Measurements from ENCODE around the gene CAMK2N2. TPM values are rescaled to one million over a fixed set of nuclear protein-coding genes. Genes with fewer than 3 reads are reported as not detected.
A peak's percentile ranks its signal among the peaks of the same experiment; 100 is the strongest.

CAMK2N2 gene
- total and polyA plus RNA-seq, 4 donors = 0.26 to 0.36 TPM; not detected in 2

DNA sequence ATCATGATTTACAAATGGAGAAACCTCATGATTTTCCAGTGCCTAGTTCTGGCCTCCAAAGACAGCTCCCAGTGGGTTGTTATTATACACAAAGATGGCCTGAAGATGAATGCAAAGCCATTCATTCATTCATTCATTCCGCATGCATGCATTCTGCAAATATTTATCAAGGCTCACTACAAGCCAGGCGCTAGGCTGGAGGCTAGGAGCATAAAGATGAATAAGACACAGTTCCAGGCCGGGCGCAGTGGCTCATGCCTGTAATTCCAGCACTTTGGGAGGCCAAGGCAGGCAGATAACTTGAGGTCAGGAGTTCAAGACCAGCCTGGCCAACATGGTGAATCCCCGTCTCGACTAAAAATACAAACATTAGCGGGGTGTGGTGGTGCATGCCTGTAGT lies 35.3 kb upstream of the CAMK2N2 start:
- Histone ChIP-seq H3K4me3 (ENCODE audit: low read length in 2 of 2) (no peak overlapping the region), H3K27ac (ENCODE audit: low read depth in 1 of 2, low read length in 2 of 2) (no peak overlapping the region), H3K36me3 (ENCODE audit: control insufficient read depth in 1 of 2, insufficient read depth in 2 of 2, low read length in 1 of 2) (peaks cover 0 to under 1% of the 10 kb centered on the region in 2 donors), H3K4me1 (ENCODE audit: control insufficient read depth in 1 of 2, insufficient read depth in 2 of 2, low read length in 2 of 2) (peaks cover 0 to 1% of the 10 kb centered on the region in 2 donors), H3K9me3 (ENCODE audit: control insufficient read depth, low read length) (no peaks in the 10 kb centered on the region), H3K27me3 (ENCODE audit: control insufficient read depth in 1 of 2, insufficient read depth in 2 of 2, low read length in 1 of 2) (no peaks in the 10 kb centered on the region)
- intact Hi-C loops (cut with DNase I) = loop anchor here (5.0 kb wide), 3 partner anchors 34 to 109 kb away; partner anchors contain the start of genes ABCF3 (in 1 of the 2), ALG3 (in 1 of the 2), CAMK2N2 (in 1 of the 2) and EEF1AKMT4 (in 1 of the 2)
- no peak for ATAC-seq (ENCODE audit: low FRiP score)
- peak in 1 of 2 donors; percentile 12 for DNase-seq
- WGBS, 2 donors = 74 to 87% methylated on average over 7 of the region's 7 CpGs

DNA sequence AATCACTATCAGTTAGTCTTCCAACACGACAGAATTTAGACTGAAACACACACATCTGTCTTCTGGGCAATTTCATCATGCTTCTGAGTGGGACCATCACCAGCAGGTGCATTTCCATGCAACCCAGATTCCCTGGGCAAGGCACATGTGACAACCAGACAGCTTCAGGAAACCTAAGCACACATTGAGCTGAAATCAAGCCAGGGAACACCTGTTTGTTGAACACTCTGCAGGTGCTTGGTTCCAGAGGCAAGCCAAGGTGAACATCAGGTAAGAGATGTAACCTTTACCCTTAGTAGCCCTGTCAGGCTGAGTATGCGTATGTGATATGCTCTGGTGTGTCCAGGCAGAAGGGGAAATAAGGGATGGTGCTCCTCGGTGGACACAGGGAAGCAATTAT lies 34.4 kb upstream of the CAMK2N2 start:
- no peaks in the 10 kb centered on the region for H3K9me3 ChIP-seq (ENCODE audit: control insufficient read depth, low read length)
- no peak for ATAC-seq (ENCODE audit: low FRiP score)
- H3K27me3 ChIP-seq (ENCODE audit: control insufficient read depth in 1 of 2, insufficient read depth in 2 of 2, low read length in 1 of 2) = no peaks in the 10 kb centered on the region
- H3K4me3 ChIP-seq (ENCODE audit: low read length in 2 of 2) = no peak overlapping the region
- no peak overlapping the region for H3K27ac ChIP-seq (ENCODE audit: low read depth in 1 of 2, low read length in 2 of 2)
- DNase-seq = peak in 1 of 2 donors; percentile 5
- WGBS, 2 donors = 59 to 61% methylated on average over 3 of the region's 3 CpGs
- H3K36me3 ChIP-seq (ENCODE audit: control insufficient read depth in 1 of 2, insufficient read depth in 2 of 2, low read length in 1 of 2) = no peaks in the 10 kb centered on the region
- peaks cover 0 to 1% of the 10 kb centered on the region in 2 donors for H3K4me1 ChIP-seq (ENCODE audit: control insufficient read depth in 1 of 2, insufficient read depth in 2 of 2, low read length in 2 of 2)
- intact Hi-C loops (cut with DNase I) = loop anchor here (5.0 kb wide), 3 partner anchors 33 to 108 kb away; partner anchors contain the start of genes ABCF3 (in 1 of the 2), ALG3 (in 1 of the 2), CAMK2N2 (in 1 of the 2) and EEF1AKMT4 (in 1 of the 2)

DNA sequence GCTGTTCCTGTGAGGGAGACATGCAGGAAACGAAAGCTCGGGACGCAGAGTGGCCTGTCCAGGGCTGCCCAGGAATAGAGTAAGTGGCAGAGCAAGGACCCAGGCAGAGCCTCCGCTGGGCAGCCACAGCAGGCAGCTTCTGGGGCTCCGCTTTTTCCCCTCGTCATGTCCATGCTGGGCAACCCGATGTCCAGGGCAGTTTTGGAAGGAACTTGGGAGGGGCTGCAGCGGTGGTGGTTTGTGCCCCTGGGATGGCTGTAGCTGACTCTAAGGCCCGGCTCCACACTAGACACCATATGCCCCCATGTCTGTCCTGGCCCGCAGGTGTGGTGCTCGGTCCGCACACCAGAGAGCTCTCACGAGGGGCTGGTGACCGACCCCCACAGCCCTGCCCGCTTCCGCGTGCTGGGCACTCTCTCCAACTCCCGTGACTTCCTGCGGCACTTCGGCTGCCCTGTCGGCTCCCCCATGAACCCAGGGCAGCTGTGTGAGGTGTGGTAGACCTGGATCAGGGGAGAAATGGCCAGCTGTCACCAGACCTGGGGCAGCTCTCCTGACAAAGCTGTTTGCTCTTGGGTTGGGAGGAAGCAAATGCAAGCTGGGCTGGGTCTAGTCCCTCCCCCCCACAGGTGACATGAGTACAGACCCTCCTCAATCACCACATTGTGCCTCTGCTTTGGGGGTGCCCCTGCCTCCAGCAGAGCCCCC lies 30.5 kb upstream of the CAMK2N2 start:
- Histone ChIP-seq H3K27ac (ENCODE audit: low read depth in 1 of 2, low read length in 2 of 2) (no peak overlapping the region), H3K27me3 (ENCODE audit: control insufficient read depth in 1 of 2, insufficient read depth in 2 of 2, low read length in 1 of 2) (no peaks in the 10 kb centered on the region), H3K4me1 (ENCODE audit: control insufficient read depth in 1 of 2, insufficient read depth in 2 of 2, low read length in 2 of 2) (no peaks in the 10 kb centered on the region), H3K9me3 (ENCODE audit: control insufficient read depth, low read length) (no peaks in the 10 kb centered on the region), H3K36me3 (ENCODE audit: control insufficient read depth in 1 of 2, insufficient read depth in 2 of 2, low read length in 1 of 2) (no peaks in the 10 kb centered on the region), H3K4me3 (ENCODE audit: low read length in 2 of 2) (no peak overlapping the region)
- DNase-seq (no peak), ATAC-seq (ENCODE audit: low FRiP score) (no peak)
- intact Hi-C loops (cut with DNase I) = no loop called here
- WGBS, 2 donors = 92 to 93% methylated on average over 21 of the region's 21 CpGs

DNA sequence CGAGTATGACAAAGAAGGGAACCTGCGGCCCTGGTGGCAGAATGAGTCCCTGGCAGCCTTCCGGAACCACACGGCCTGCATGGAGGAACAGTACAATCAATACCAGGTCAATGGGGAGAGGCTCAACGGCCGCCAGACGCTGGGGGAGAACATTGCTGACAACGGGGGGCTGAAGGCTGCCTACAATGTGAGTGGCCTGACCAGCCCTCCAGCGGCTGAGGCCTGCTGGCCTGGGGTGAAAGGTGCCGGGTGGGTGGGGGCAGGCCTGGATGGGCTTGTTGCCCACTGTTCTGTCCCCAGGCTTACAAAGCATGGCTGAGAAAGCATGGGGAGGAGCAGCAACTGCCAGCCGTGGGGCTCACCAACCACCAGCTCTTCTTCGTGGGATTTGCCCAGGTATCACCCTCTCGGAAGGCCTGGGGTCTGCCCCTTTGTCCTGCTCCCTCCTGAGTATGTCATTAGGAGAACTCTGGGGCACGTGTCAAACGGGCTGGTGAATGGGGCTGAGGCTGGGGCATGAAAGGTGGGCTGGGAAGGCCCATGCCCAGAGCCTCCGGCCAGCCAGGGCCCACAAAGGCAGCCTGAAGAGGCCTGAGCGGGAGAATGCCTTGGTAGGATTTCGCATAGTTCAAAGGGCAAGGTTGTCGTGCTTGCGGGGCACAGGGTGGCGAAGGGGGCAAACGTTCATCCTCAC lies 29.8 kb upstream of the CAMK2N2 start:
- H3K36me3 ChIP-seq (ENCODE audit: control insufficient read depth in 1 of 2, insufficient read depth in 2 of 2, low read length in 1 of 2) = no peaks in the 10 kb centered on the region
- no peak overlapping the region for H3K27ac ChIP-seq (ENCODE audit: low read depth in 1 of 2, low read length in 2 of 2)
- ATAC-seq (ENCODE audit: low FRiP score) (no peak), DNase-seq (no peak)
- H3K4me3 ChIP-seq (ENCODE audit: low read length in 2 of 2) = no peak overlapping the region
- H3K27me3 ChIP-seq (ENCODE audit: control insufficient read depth in 1 of 2, insufficient read depth in 2 of 2, low read length in 1 of 2) = no peaks in the 10 kb centered on the region
- intact Hi-C loops (cut with DNase I) = no loop called here
- H3K9me3 ChIP-seq (ENCODE audit: control insufficient read depth, low read length) = no peaks in the 10 kb centered on the region
- WGBS, 2 donors = 87 to 88% methylated on average over 22 of the region's 22 CpGs
- no peaks in the 10 kb centered on the region for H3K4me1 ChIP-seq (ENCODE audit: control insufficient read depth in 1 of 2, insufficient read depth in 2 of 2, low read length in 2 of 2)

DNA sequence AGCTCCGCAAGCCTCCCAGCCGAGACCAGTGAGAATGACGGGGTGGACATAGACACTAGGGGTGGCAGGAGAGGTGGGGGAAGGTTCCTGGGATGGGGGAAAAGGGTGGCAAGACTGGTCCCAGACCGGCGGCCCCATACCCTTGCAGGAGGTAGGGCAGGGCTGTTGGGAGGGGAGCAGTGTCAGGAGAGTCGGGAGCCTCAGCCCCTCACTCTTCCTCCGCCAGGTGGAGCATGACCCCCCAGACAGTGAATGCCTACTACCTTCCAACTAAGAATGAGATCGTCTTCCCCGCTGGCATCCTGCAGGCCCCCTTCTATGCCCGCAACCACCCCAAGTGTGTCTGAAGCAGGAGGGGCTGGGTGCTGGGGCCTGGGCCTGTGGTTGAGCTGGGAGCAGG lies 29.0 kb upstream of the CAMK2N2 start:
- intact Hi-C loops (cut with DNase I) = no loop called here
- no peaks in the 10 kb centered on the region for H3K4me1 ChIP-seq (ENCODE audit: control insufficient read depth in 1 of 2, insufficient read depth in 2 of 2, low read length in 2 of 2)
- H3K9me3 ChIP-seq (ENCODE audit: control insufficient read depth, low read length) = no peaks in the 10 kb centered on the region
- WGBS, 2 donors = 84 to 87% methylated on average over 9 to 10 of the region's 10 CpGs
- H3K36me3 ChIP-seq (ENCODE audit: control insufficient read depth in 1 of 2, insufficient read depth in 2 of 2, low read length in 1 of 2) = no peaks in the 10 kb centered on the region
- DNase-seq = no peak
- H3K27me3 ChIP-seq (ENCODE audit: control insufficient read depth in 1 of 2, insufficient read depth in 2 of 2, low read length in 1 of 2) = no peaks in the 10 kb centered on the region
- H3K4me3 ChIP-seq (ENCODE audit: low read length in 2 of 2) = no peak overlapping the region
- no peak for ATAC-seq (ENCODE audit: low FRiP score)
- no peak overlapping the region for H3K27ac ChIP-seq (ENCODE audit: low read depth in 1 of 2, low read length in 2 of 2)

DNA sequence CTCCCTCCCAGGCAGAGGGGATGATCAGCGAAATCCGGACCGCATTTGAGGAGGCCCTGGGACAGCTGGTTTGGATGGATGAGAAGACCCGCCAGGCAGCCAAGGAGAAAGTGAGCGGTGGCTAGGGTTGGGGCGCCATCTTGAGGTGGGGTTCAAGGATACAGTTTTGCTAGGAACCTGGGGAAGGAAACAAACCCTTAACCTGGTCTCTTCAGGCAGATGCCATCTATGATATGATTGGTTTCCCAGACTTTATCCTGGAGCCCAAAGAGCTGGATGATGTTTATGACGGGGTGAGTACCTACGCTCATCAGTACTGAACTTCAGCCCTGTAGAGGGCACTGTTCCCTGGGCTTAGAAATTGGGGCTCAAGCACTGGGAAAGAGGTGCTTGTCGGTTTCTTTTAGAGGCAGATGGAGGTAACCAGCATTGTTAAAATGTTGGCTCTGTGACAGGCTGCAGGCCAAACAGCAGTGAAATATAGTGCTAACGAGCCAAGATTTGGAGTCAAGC lies 28.1 kb upstream of the CAMK2N2 start:
- no peak overlapping the region for H3K4me3 ChIP-seq (ENCODE audit: low read length in 2 of 2)
- no peaks in the 10 kb centered on the region for H3K36me3 ChIP-seq (ENCODE audit: control insufficient read depth in 1 of 2, insufficient read depth in 2 of 2, low read length in 1 of 2)
- H3K9me3 ChIP-seq (ENCODE audit: control insufficient read depth, low read length) = no peaks in the 10 kb centered on the region
- 9 to 14% methylated on average over 10 of the region's 10 CpGs for WGBS, 2 donors
- DNase-seq (peak; percentile 54 to 75), ATAC-seq (ENCODE audit: low FRiP score) (no peak)
- H3K27ac ChIP-seq (ENCODE audit: low read depth in 1 of 2, low read length in 2 of 2) = no peak overlapping the region
- intact Hi-C loops (cut with DNase I) = no loop called here
- no peaks in the 10 kb centered on the region for H3K4me1 ChIP-seq (ENCODE audit: control insufficient read depth in 1 of 2, insufficient read depth in 2 of 2, low read length in 2 of 2)
- no peaks in the 10 kb centered on the region for H3K27me3 ChIP-seq (ENCODE audit: control insufficient read depth in 1 of 2, insufficient read depth in 2 of 2, low read length in 1 of 2)

DNA sequence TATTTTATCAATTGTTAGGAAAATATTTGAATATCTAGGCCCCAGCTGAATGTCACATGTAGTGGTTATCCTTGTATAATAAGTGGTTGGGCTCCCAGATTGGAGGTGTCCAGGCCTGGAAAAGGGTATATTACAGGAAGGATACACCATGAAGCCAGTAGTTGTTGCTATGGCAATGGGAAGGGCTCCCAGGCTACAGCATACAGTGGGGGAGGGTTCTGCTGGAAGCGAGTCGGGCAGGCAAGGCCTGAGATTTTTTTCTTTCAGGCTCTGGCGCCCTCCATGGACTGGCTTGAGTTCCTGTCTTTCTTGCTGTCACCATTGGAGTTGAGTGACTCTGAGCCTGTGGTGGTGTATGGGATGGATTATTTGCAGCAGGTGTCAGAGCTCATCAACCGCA lies 23.3 kb upstream of the CAMK2N2 start:
- WGBS, 2 donors = 19% methylated on average over 4 of the region's 4 CpGs
- peak; percentile 50 for ATAC-seq (ENCODE audit: low FRiP score)
- H3K36me3 ChIP-seq (ENCODE audit: control insufficient read depth in 1 of 2, insufficient read depth in 2 of 2, low read length in 1 of 2) = no peaks in the 10 kb centered on the region
- H3K27me3 ChIP-seq (ENCODE audit: control insufficient read depth in 1 of 2, insufficient read depth in 2 of 2, low read length in 1 of 2) = no peaks in the 10 kb centered on the region
- H3K4me3 ChIP-seq (ENCODE audit: low read length in 2 of 2) = no peak overlapping the region
- DNase-seq = peak in 1 of 2 donors; percentile 61
- H3K27ac ChIP-seq (ENCODE audit: low read depth in 1 of 2, low read length in 2 of 2) = no peak overlapping the region
- no peaks in the 10 kb centered on the region for H3K4me1 ChIP-seq (ENCODE audit: control insufficient read depth in 1 of 2, insufficient read depth in 2 of 2, low read length in 2 of 2)
- H3K9me3 ChIP-seq (ENCODE audit: control insufficient read depth, low read length) = no peaks in the 10 kb centered on the region
- intact Hi-C loops (cut with DNase I) = no loop called here

DNA sequence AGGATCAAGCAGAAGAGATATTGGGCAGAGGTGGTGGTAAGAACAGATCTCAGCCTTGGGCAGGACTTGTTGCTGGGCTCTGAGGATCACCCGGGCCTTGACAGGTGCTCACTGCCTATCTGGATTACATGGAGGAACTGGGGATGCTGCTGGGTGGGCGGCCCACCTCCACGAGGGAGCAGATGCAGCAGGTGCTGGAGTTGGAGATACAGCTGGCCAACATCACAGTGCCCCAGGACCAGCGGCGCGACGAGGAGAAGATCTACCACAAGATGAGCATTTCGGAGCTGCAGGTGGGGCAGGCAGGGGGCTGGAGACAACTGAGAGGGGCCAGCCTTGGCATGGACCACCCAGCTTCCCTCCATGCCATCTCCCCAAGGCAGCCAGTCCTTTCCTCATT lies 22.3 kb upstream of the CAMK2N2 start:
- H3K27me3 ChIP-seq (ENCODE audit: control insufficient read depth in 1 of 2, insufficient read depth in 2 of 2, low read length in 1 of 2) = no peaks in the 10 kb centered on the region
- 93 to 96% methylated on average over 8 of the region's 8 CpGs for WGBS, 2 donors
- no peaks in the 10 kb centered on the region for H3K9me3 ChIP-seq (ENCODE audit: control insufficient read depth, low read length)
- ATAC-seq (ENCODE audit: low FRiP score) = no peak
- H3K27ac ChIP-seq (ENCODE audit: low read depth in 1 of 2, low read length in 2 of 2) = no peak overlapping the region
- H3K36me3 ChIP-seq (ENCODE audit: control insufficient read depth in 1 of 2, insufficient read depth in 2 of 2, low read length in 1 of 2) = no peaks in the 10 kb centered on the region
- H3K4me3 ChIP-seq (ENCODE audit: low read length in 2 of 2) = no peak overlapping the region
- intact Hi-C loops (cut with DNase I) = no loop called here
- no peaks in the 10 kb centered on the region for H3K4me1 ChIP-seq (ENCODE audit: control insufficient read depth in 1 of 2, insufficient read depth in 2 of 2, low read length in 2 of 2)
- DNase-seq = peak in 1 of 2 donors; percentile 34

Data from aorta (tissue), 5 donors.